ENCODE data around the gene GARRE1.
"Not testable (repeated sequence)": the region's sequence is repeated elsewhere in the genome, so short reads cannot be mapped to it uniquely, and the experiment has no call there.

The GARRE1 gene

GRCh38 chr19:34261334-34262109 is 7.2 kb downstream of the GARRE1 start:
- DNase-seq: no peak

GRCh38 chr19:34263745-34264237 is 9.4 kb downstream of the GARRE1 start:
- no peak for DNase-seq

DNA sequence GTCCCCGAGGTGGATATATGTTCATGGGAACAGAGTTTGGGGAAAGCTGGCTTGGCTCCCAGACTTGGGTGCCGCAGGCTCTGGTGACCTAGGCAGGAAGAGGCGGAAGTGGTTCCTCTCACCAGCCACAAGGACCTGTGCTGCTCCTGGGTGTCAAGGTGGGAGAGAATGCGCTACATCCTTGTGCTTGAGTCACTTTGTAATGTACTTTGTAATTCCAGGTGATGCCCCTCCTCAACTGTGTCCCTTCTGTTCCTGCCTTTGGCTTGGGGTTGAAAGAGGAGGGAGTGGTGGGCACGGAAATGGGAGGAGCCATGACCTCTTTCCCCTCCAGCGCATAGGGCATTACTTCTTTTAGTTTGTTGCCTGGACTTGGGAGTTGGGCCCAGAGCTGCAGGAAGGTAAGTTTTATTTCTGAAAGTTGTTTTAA is 10.9 kb downstream of the GARRE1 start:
- no peak for DNase-seq

GRCh38 chr19:34269081-34269480 is 14.7 kb downstream of the GARRE1 start:
- DNase-seq: no peak

GRCh38 chr19:34269489-34269888 is 15.1 kb downstream of the GARRE1 start:
- DNase-seq: no peak

DNA sequence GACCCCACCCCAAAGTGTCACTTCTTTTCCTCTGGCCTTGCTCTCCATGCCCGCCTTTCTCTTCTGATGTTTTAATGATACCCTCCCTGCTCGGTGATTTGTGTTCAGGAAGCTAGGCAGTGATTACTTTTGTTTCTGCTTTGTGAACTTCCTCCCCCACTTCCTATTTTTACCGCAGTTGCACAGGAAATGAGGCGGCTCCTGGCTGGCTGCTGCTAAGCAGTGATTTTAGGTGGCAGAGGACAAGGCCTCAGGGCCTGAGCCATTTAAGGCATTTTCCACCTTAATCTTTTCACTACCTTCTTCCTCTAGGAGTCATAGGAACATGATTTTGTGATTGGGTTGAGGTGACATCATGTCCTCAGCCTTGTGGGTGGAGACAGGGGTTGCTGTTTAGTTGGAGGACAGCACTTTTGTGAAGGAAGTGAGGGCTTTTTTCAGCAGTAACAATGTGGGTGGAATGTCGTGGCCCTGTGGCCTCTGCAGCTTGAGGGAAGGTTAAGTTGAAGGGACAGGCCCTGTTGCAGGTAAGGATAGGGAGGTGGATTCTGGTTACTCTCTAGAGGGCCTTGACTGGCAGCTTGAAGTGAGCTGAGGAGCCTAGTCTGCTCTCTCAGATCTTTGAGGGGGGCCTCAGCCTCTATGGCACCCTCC is 15.7 kb downstream of the GARRE1 start:
- peak; percentile 22 for DNase-seq

GRCh38 chr19:34273121-34273520 is 18.8 kb downstream of the GARRE1 start:
- DNase-seq: no peak

GRCh38 chr19:34274284-34274826 is 20.0 kb downstream of the GARRE1 start:
- DNase-seq: no peak

DNA sequence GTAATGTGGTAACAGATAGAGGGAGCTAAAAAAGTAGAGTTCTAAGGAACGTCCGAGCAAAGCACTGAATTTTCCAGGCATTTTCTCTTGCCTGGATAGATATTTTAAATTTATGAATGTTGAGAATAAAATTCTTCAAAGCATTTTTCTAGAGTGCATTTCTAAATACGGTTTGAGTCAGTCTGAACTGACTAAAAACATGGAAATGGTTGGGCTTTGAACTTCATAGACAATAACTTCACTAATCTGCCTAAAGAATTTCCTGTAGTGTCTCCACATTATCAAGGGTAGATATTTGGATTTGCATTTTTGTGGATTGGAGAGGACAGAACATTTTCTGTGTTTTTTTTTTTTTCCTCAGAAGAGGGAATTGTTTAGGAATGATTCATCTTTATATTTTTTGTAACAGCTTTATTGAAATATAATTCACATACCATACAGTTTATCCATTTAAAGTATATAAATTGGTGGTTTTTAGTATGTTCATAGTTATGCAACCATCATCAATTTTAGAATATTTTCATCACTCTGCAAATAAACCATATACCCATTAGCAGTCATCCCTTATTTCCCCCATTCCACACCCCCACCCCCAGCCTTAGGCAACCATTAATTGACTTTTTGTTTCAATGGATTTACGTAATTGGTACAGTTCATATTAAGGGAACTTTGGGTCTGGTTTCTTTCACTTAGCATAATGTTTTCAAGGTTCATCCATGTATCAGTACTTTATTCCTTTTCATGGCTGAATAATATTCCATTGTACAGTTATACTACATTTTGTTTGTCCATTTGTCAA is 20.7 kb downstream of the GARRE1 start:
- no peak for DNase-seq

DNA sequence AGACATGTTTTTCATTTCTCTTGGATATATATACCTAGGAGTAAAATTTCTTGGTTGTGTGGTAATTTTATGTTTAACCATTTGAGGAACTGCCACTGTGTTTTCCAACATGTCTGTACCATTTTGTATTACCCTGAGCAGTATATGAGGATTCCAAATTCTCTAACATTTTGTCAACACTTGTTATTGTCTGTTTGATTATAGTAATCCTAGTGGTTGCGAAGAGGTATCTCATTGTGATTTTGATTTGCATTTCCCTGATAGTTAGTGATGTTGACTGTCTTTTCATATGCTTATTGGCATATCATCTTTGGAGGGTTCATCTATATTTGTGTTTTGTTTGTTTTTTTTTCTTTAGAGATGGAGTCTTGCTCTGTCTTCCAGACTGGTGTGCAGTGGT is 21.4 kb downstream of the GARRE1 start:
- DNase-seq: no peak

- no peak for DNase-seq
Measured at GRCh38 chr19:34276614-34277013, 22.3 kb downstream of the GARRE1 start.

GRCh38 chr19:34277244-34277643 is 22.9 kb downstream of the GARRE1 start:
- DNase-seq: no peak

DNA sequence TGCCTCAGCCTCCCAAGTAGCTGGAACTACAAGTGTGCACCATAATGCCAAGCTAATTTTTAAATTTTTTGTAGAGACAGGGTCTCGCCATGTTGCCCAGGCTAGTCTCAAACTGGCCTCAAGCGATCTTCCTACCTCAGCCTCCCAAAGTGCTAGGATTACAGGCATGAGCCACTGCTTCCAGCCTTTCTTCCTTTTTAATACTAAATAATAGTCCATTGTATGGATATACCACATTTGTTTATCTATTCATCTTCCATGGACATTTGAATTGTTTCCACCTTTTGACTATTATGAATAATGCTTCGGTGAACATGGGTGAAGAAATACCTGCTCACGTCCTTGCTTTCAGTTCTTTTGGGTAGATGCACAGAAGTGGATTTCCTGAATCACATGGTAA is 24.4 kb downstream of the GARRE1 start:
- DNase-seq: no peak

DNA sequence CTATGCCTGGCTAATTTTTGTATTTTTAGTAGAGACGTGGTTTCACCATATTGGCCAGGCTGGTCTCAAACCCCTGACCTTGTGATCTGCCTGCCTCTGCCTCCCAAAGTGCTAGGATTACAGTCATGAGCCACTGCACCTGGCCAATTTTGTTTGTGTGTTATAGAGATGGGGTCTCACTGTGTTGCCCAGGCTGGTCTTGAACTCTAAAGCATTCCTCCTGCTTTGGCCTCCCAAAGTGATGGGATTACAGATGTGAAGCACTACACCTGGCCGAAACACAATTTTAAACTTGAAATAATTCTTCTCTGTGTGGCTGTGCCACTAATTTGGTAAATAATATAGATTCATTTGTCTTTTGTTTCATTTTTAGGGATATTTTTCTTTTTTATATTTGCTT is 27.1 kb downstream of the GARRE1 start:
- not testable (repeated sequence) for DNase-seq

DNA sequence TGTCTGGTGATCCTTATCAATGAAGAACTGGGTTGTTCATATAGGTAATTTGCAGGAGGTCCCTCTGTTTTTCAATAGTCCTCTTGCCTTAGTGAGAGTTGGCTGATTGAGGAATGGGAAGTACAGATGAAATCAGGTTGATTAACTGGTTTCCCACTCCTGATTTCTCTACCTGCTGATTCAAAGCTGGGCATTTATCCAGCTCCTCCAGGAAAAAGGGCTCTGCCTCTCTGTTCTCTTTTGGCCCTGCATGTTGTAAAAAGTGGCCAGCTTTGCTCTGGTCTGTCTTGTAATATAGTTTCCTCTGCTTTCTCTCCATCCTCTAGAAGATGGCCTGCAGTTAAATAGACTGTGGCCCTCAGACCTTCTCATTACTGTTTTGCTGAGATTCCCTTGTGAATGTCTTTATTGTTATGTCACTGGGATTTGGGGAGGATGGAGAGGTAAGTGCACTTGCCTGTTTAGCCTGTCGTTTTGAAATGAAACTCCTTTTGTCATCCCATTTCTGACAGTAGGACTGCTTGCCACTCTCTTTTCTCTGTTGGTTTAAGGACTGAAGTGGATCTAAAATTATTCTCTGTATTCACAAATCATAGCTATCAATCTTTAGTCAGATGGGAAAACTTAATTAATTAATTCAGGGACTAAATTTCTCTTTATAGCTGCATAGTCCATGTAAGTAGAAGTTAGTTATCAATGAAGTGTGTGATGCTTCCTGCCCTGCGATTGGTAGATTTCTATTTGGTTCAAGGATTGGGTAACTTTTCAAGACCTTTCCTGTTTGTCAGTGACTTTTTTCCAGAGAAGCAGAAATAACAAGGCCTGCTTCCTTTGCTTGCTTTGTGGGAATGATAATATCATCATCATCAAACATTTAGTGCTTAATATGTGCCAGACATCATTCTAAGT is 28.5 kb downstream of the GARRE1 start:
- DNase-seq: no peak

- no peak for DNase-seq
Measured at GRCh38 chr19:34284505-34284904, 30.2 kb downstream of the GARRE1 start.

GRCh38 chr19:34287662-34288140 is 33.3 kb downstream of the GARRE1 start:
- no peak for DNase-seq

GRCh38 chr19:34288381-34288780 is 34.0 kb downstream of the GARRE1 start:
- no peak for DNase-seq

DNA sequence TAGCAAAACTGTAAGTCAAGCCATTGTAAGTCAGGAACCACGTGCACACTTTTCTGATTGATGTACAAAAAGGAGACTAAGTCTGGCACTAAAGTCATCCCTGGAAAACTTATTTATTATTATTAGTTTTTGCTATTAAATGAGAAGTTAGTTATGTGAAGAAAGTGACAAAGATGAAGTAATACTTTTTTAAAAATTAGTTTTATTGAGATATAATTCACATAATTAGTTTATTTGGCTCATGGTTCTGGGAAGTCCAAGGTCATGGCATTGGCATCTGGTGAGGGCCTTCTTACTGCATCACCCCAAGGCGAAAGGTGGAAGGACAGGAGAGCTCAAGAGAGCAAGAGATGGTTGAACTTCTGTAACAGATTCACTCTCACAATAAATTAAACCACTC is 36.9 kb downstream of the GARRE1 start:
- DNase-seq: no peak

DNA sequence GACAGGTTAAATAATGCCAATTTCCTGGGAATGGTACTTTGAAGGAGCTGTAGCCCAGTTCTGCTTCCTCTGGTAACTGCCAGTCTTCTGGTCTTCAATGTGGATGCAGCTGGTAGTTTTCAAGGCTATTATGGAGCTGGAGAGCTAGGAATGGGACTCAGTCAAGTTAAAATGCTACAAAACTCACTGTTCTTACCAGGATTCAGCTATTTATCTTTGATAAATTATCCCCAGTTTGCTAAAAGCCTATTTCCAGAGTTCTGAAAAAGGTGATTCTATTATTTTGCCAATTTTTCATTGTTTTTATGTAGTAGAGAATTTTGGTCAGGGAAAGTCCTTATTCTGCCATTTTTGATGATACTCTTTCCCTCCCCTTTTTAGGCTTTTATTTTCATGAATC is 40.7 kb downstream of the GARRE1 start:
- DNase-seq: no peak

DNA sequence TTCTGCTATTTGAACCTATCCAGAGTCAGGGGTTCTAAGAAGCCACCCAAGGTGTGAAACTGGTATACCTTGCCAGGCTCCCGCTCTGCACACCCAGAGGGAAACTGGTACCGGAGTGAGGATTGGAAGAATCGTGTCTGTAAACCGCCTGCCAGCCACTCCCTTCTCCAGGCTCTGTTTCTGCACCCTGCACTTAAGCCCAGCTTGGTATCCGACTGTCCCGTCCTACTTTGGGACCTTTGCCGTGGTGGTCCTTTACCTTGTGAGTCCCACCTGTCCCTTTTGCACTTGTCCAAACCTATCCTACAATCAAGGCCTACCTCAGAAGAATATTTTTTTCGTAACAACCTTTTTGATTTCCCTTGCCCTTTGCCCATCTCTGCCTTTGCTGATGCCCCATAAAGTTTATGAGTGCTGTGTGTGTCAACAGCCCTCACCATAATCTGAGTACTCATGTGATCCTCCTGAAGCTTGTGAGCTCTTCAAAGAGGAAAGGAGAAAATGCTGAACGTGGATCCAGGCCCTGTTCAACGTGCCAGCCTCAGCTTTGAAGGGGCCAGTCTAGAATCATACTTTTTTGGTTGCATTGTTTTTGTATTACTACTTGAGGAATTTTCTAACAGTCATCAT is 44.7 kb downstream of the GARRE1 start:
- no peak for DNase-seq

- no peak for DNase-seq
Measured at GRCh38 chr19:34299576-34299975, 45.2 kb downstream of the GARRE1 start.
